Measurements from ENCODE around the gene TGFB2.

GRCh38 chr1:218297461-218297860, 47.7 kb upstream of the TGFB2 start:
- no peak for TF ChIP-seq POLR2A (IDR thresholded peaks at IDR 0.05)
- TF ChIP-seq, protein P1, sequence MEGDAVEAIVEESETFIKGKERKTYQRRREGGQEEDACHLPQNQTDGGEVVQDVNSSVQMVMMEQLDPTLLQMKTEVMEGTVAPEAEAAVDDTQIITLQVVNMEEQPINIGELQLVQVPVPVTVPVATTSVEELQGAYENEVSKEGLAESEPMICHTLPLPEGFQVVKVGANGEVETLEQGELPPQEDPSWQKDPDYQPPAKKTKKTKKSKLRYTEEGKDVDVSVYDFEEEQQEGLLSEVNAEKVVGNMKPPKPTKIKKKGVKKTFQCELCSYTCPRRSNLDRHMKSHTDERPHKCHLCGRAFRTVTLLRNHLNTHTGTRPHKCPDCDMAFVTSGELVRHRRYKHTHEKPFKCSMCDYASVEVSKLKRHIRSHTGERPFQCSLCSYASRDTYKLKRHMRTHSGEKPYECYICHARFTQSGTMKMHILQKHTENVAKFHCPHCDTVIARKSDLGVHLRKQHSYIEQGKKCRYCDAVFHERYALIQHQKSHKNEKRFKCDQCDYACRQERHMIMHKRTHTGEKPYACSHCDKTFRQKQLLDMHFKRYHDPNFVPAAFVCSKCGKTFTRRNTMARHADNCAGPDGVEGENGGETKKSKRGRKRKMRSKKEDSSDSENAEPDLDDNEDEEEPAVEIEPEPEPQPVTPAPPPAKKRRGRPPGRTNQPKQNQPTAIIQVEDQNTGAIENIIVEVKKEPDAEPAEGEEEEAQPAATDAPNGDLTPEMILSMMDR (IDR thresholded peaks at IDR 0.05): no peak
